CD4-positive, alpha-beta T cell treated with Interleukin-15 for 1 hour (primary cell): ENCODE results near the gene APOBEC3B.
"Not testable (repeated sequence)": the region's sequence is repeated elsewhere in the genome, so short reads cannot be mapped to it uniquely, and the experiment has no call there.

Experiments
- DNase-seq: peaks from one replicate; pipeline ENCODE4 v3.0.0-alpha.2; 2020

The APOBEC3B gene

GRCh38 chr22:38952281-38952993 is 29.7 kb upstream of the APOBEC3B start:
- no peak for DNase-seq

- no peak for DNase-seq
Observed at GRCh38 chr22:38953091-38953490, 29.1 kb upstream of the APOBEC3B start.

GRCh38 chr22:38953577-38954413 is 28.4 kb upstream of the APOBEC3B start:
- peak; percentile 85 for DNase-seq

- no peak for DNase-seq
Observed at GRCh38 chr22:38954414-38955043, 27.6 kb upstream of the APOBEC3B start.

- no peak for DNase-seq
Observed at GRCh38 chr22:38955250-38955905, 26.8 kb upstream of the APOBEC3B start.

- no peak for DNase-seq
Observed at GRCh38 chr22:38955926-38956325, 26.2 kb upstream of the APOBEC3B start.

GRCh38 chr22:38956551-38956950 is 25.6 kb upstream of the APOBEC3B start:
- DNase-seq, result no peak

GRCh38 chr22:38957046-38957770 is 24.9 kb upstream of the APOBEC3B start, which contains the start of gene APOBEC3A:
TSS of gene APOBEC3A (plus strand) at chr22:38957609. CDS start at chr22:38957692, 83 bp downstream.
- DNase-seq, result peak; percentile 73

GRCh38 chr22:38957808-38958650 is 24.1 kb upstream of the APOBEC3B start:
- no peak for DNase-seq

GRCh38 chr22:38958651-38958943 is 23.6 kb upstream of the APOBEC3B start:
- DNase-seq, result not testable (repeated sequence)

GRCh38 chr22:38959590-38959989 is 22.6 kb upstream of the APOBEC3B start:
- peak; percentile 7 for DNase-seq

- DNase-seq, result not testable (repeated sequence)
Observed at GRCh38 chr22:38960673-38961072, 21.5 kb upstream of the APOBEC3B start.

- peak; percentile 10 for DNase-seq
Observed at GRCh38 chr22:38963291-38963738, 18.8 kb upstream of the APOBEC3B start.

GRCh38 chr22:38963872-38964271 is 18.3 kb upstream of the APOBEC3B start:
- peak; percentile 16 for DNase-seq

GRCh38 chr22:38964306-38964705 is 17.8 kb upstream of the APOBEC3B start:
- DNase-seq, result peak; percentile 16

GRCh38 chr22:38964989-38965388 is 17.2 kb upstream of the APOBEC3B start:
- peak; percentile 20 for DNase-seq

GRCh38 chr22:38965614-38966379 is 16.4 kb upstream of the APOBEC3B start:
- peak; percentile 10 for DNase-seq

GRCh38 chr22:38966380-38966702 is 15.8 kb upstream of the APOBEC3B start:
- DNase-seq, result peak; percentile 15

- peak; percentile 17 for DNase-seq
Observed at GRCh38 chr22:38966942-38967341, 15.2 kb upstream of the APOBEC3B start.
